ENCODE data around the gene POGZ. TPM values are rescaled to one million over a fixed set of nuclear protein-coding genes. Genes with fewer than 3 reads are reported as not detected.

The POGZ gene
- total RNA-seq, 1 experiment from 2014 or later, result 80.6 TPM

GRCh38 chr1:151458802-151459330 is 428 bp downstream of the POGZ start:
- DNase-seq (ENCODE audit: low read depth, low spot score) (peak; percentile 52), ATAC-seq (peak; percentile 70)
- Histone ChIP-seq H3K9me3 (ENCODE audit: control insufficient read depth in 1 of 2, insufficient read depth in 1 of 2, low read depth in 1 of 2, low read length in 2 of 2) (no peaks in the 10 kb centered on the region), H3K79me2 (ENCODE audit: insufficient read depth, low read length) (peaks cover 44% of the 10 kb centered on the region), H3K4me3 (replicated peaks in 1 of 2; ENCODE audit: low read depth in 1 of 2, low read length in 2 of 2) (peak overlapping the region; percentile 57 to 62), H4K20me1 (ENCODE audit: insufficient read depth) (no peaks in the 10 kb centered on the region), H3K9ac (ENCODE audit: low read length) (peak overlapping the region; percentile 55; the same call in 1 of the 2 replicates), H3K4me2 (ENCODE audit: low read length) (peak overlapping the region; percentile 48), H3K4me1 (ENCODE audit: control insufficient read depth in 1 of 2, insufficient read depth in 2 of 2, low read length in 2 of 2) (peaks cover 10 to 19% of the 10 kb centered on the region in 2 experiments; a peak in 3 of 4 replicates), H3K27ac (ENCODE audit: low read depth, low read length) (peak overlapping the region; percentile 49; the same call in 1 of the 2 replicates), H3K36me3 (ENCODE audit: control insufficient read depth in 1 of 2, insufficient read depth in 2 of 2, low read length in 2 of 2) (no peaks in the 10 kb centered on the region; a peak in 1 of 4 replicates), H3K27me3 (ENCODE audit: insufficient read depth, low read length) (no peaks in the 10 kb centered on the region), H2AFZ (ENCODE audit: low read depth, low read length, poor library complexity, severe bottlenecking) (no peak overlapping the region), H3K9me2 (ENCODE audit: insufficient read depth) (no peaks in the 10 kb centered on the region)
- ChIA-PET CTCF (interaction anchor here (0.7 kb wide), 1 partner anchor 275 kb away, joined by 3 read pairs; no protein-coding TSS in a partner anchor), RAD21 (ENCODE audit: low non-redundant PET in 1 of 2, low total read pairs in 2 of 2, uncharacterized antibody in 2 of 2, unreplicated experiment in 2 of 2) (interaction anchor here in 1 of 2 experiments (0.8 kb wide), 1 partner anchor 52 kb away, joined by 3 read pairs; the partner anchor contains the start of gene CGN), POLR2A (interaction anchor here (1.1 to 2.2 kb wide), 2 partner anchors 16 to 81 kb away, joined by 3 to 15 read pairs; partner anchors contain the start of gene TUFT1)
- intact Hi-C loops (cut with micrococcal nuclease), result loop anchor here (1.0 to 5.0 kb wide), 3 partner anchors 14 to 133 kb away; no protein-coding TSS in a partner anchor
- TF ChIP-seq POLR2A (IDR thresholded peaks at IDR 0.05; ENCODE audit: borderline replicate concordance, extremely low read depth, insufficient read depth, insufficient read length) (peak; percentile 22), SP1 (IDR thresholded peaks at IDR 0.05; ENCODE audit: low read depth) (no peak), YY1 (IDR thresholded peaks at IDR 0.05; ENCODE audit: extremely low read depth, insufficient replicate concordance, low read depth, low read length) (no peak), ZFX (IDR thresholded peaks at IDR 0.05) (no peak), EGR1 (IDR thresholded peaks at IDR 0.05; ENCODE audit: low read depth) (no peak), EZH2phosphoT487 (IDR thresholded peaks at IDR 0.05; ENCODE audit: borderline replicate concordance) (no peak)
- no TSS peak for BruUV-seq (replicated peaks)

GRCh38 chr1:151457911-151458801 is 1.1 kb downstream of the POGZ start:
- POLR2A ChIA-PET, result interaction anchor here (1.1 to 2.2 kb wide), 3 partner anchors 14 to 82 kb away, joined by 3 to 15 read pairs (median 4); partner anchors contain the start of gene TUFT1
- H3K36me3 ChIP-seq (ENCODE audit: control insufficient read depth in 1 of 2, insufficient read depth in 2 of 2, low read length in 2 of 2), result no peaks in the 10 kb centered on the region; a peak in 1 of 4 replicates
- peak; percentile 61 for DNase-seq (ENCODE audit: low read depth, low spot score)
- peak overlapping the region; percentile 93 for H3K4me2 ChIP-seq (ENCODE audit: low read length)
- CTCF ChIA-PET, result no interaction called here
- H3K4me3 ChIP-seq (replicated peaks in 1 of 2; ENCODE audit: low read depth in 1 of 2, low read length in 2 of 2), result peak overlapping the region; percentile 62 to 89
- peak; percentile 65 for ATAC-seq
- H3K27me3 ChIP-seq (ENCODE audit: insufficient read depth, low read length), result no peaks in the 10 kb centered on the region
- H3K79me2 ChIP-seq (ENCODE audit: insufficient read depth, low read length), result peaks cover 52% of the 10 kb centered on the region
- TF ChIP-seq ELF1 (IDR thresholded peaks at IDR 0.05; ENCODE audit: borderline replicate concordance, low read depth), result no peak
- peak; percentile 32; the same call in 1 of the 2 replicates for TF ChIP-seq SP1 (IDR thresholded peaks at IDR 0.05; ENCODE audit: low read depth)
- 0 out of 2 replicates have a peak, but pooled peaks have one; percentile 18 for TF ChIP-seq EGR1 (IDR thresholded peaks at IDR 0.05; ENCODE audit: low read depth)
- TF ChIP-seq YY1 (IDR thresholded peaks at IDR 0.05; ENCODE audit: extremely low read depth, insufficient replicate concordance, low read depth, low read length), result peak; percentile 89
- TF ChIP-seq SIN3A (IDR thresholded peaks at IDR 0.05; ENCODE audit: low read depth), result no peak
- no peak for TF ChIP-seq POLR2A (IDR thresholded peaks at IDR 0.05; ENCODE audit: borderline replicate concordance, extremely low read depth, insufficient read depth, insufficient read length)
- TF ChIP-seq POLR2AphosphoS5 (IDR thresholded peaks at IDR 0.05; ENCODE audit: low read depth, low read length), result peak; percentile 37
- TF ChIP-seq CBX3 (IDR thresholded peaks at IDR 0.05; ENCODE audit: low read depth), result peak; percentile 18; the same call in 1 of the 2 replicates
- no peak for TF ChIP-seq EZH2 (IDR thresholded peaks at IDR 0.05)
- H3K9ac ChIP-seq (ENCODE audit: low read length), result peak overlapping the region; percentile 79
- BruUV-seq (replicated peaks), result TSS peak; percentile 49
- H2AFZ ChIP-seq (ENCODE audit: low read depth, low read length, poor library complexity, severe bottlenecking), result no peak overlapping the region
- H3K4me1 ChIP-seq (ENCODE audit: control insufficient read depth in 1 of 2, insufficient read depth in 2 of 2, low read length in 2 of 2), result peaks cover 10 to 19% of the 10 kb centered on the region in 2 experiments; a peak in 3 of 4 replicates
- peak overlapping the region; percentile 73 for H3K27ac ChIP-seq (ENCODE audit: low read depth, low read length)
- RAD21 ChIA-PET (ENCODE audit: low non-redundant PET in 1 of 2, low total read pairs in 2 of 2, uncharacterized antibody in 2 of 2, unreplicated experiment in 2 of 2), result no interaction called here
- intact Hi-C loops (cut with micrococcal nuclease), result loop anchor here (2.0 to 5.0 kb wide), 2 partner anchors 55 to 134 kb away; no protein-coding TSS in a partner anchor
- no peaks in the 10 kb centered on the region for H3K9me3 ChIP-seq (ENCODE audit: control insufficient read depth in 1 of 2, insufficient read depth in 1 of 2, low read depth in 1 of 2, low read length in 2 of 2)
- no peaks in the 10 kb centered on the region for H4K20me1 ChIP-seq (ENCODE audit: insufficient read depth)
- no peaks in the 10 kb centered on the region for H3K9me2 ChIP-seq (ENCODE audit: insufficient read depth)

Measured in HCT116 (cell line).